ENCODE results near the gene TEX52. TPM values are rescaled to one million over a fixed set of nuclear protein-coding genes. Genes with fewer than 3 reads are reported as not detected.
A peak's percentile ranks its signal among the peaks of the same experiment; 100 is the strongest.

The TEX52 gene
- total RNA-seq, 1 donor from 2014 or later, result not detected

- H3K27ac Mint-ChIP-seq (ENCODE audit: unreplicated experiment), result no peak overlapping the region
- H3K36me3 Mint-ChIP-seq (ENCODE audit: low read depth), result peaks cover 12% of the 10 kb centered on the region
- no peaks in the 10 kb centered on the region for H3K27me3 Mint-ChIP-seq (ENCODE audit: low read depth)
Observed at GRCh38 chr12:2820432-2820831, 36.4 kb downstream of the TEX52 start.

GRCh38 chr12:2819810-2820209 lies 37.0 kb downstream of the TEX52 start:
- H3K27ac Mint-ChIP-seq (ENCODE audit: unreplicated experiment), result peak overlapping the region; percentile 76

More at GRCh38 chr12:2820432-2820831, 36.4 kb downstream of the TEX52 start:
- DNase-seq (ENCODE audit: low read depth, low spot score), result no peak
- TF ChIP-seq CTCF (conservative IDR thresholded peaks at IDR 0.05), result no peak
- no peak overlapping the region for H3K4me3 Mint-ChIP-seq
- peaks cover 12% of the 10 kb centered on the region for H3K4me1 Mint-ChIP-seq
- H3K9me3 Mint-ChIP-seq, result no peaks in the 10 kb centered on the region

GRCh38 chr12:2813214-2814185 lies 43.3 kb downstream of the TEX52 start:
- Mint-ChIP-seq H3K4me1 (peaks cover 14% of the 10 kb centered on the region), H3K9me3 (no peaks in the 10 kb centered on the region), H3K27ac (ENCODE audit: unreplicated experiment) (no peak overlapping the region), H3K4me3 (peak overlapping the region; percentile 100), H3K36me3 (ENCODE audit: low read depth) (peaks cover 6% of the 10 kb centered on the region), H3K27me3 (ENCODE audit: low read depth) (no peaks in the 10 kb centered on the region)
- peak; percentile 90 for TF ChIP-seq CTCF (conservative IDR thresholded peaks at IDR 0.05)
- peak; percentile 41 for DNase-seq (ENCODE audit: low read depth, low spot score)

More at GRCh38 chr12:2819810-2820209, 37.0 kb downstream of the TEX52 start:
- Mint-ChIP-seq H3K36me3 (ENCODE audit: low read depth) (peaks cover 12% of the 10 kb centered on the region), H3K4me3 (peak overlapping the region; percentile 21), H3K4me1 (peaks cover 6% of the 10 kb centered on the region), H3K27me3 (ENCODE audit: low read depth) (no peaks in the 10 kb centered on the region), H3K9me3 (no peaks in the 10 kb centered on the region)
- TF ChIP-seq CTCF (conservative IDR thresholded peaks at IDR 0.05), result no peak
- no peak for DNase-seq (ENCODE audit: low read depth, low spot score)

- H3K27ac Mint-ChIP-seq (ENCODE audit: unreplicated experiment), result peak within 1 kb of the TSS; percentile 100
- no peaks in the 10 kb centered on the region for H3K27me3 Mint-ChIP-seq (ENCODE audit: low read depth)
- peak; percentile 93 for DNase-seq (ENCODE audit: low read depth, low spot score)
- no peaks in the 10 kb centered on the region for H3K36me3 Mint-ChIP-seq (ENCODE audit: low read depth)
- peak within 1 kb of the TSS; percentile 100 for H3K4me3 Mint-ChIP-seq
- H3K4me1 Mint-ChIP-seq, result peaks cover 14% of the 10 kb centered on the region
- no peaks in the 10 kb centered on the region for H3K9me3 Mint-ChIP-seq
- TF ChIP-seq CTCF (conservative IDR thresholded peaks at IDR 0.05), result no peak
Observed at GRCh38 chr12:2812290-2813213, 44.3 kb downstream of the TEX52 start, which contains the start of gene ITFG2. TSS of gene ITFG2 (plus strand) at chr12:2812668. CDS start at chr12:2812761, 93 bp downstream.

GRCh38 chr12:2811801-2812200 lies 45.0 kb downstream of the TEX52 start:
- Mint-ChIP-seq H3K36me3 (ENCODE audit: low read depth) (no peaks in the 10 kb centered on the region), H3K4me3 (peak overlapping the region; percentile 45), H3K9me3 (no peaks in the 10 kb centered on the region), H3K27ac (ENCODE audit: unreplicated experiment) (no peak overlapping the region), H3K27me3 (ENCODE audit: low read depth) (no peaks in the 10 kb centered on the region), H3K4me1 (peaks cover 14% of the 10 kb centered on the region)
- DNase-seq (ENCODE audit: low read depth, low spot score), result no peak
- TF ChIP-seq CTCF (conservative IDR thresholded peaks at IDR 0.05), result no peak

Data from neural crest cell (in vitro differentiated cells).